Lower leg skin (tissue), 4 donors: ENCODE measurements around the gene RAF1. TPM values are rescaled to one million over a fixed set of nuclear protein-coding genes. Genes with fewer than 3 reads are reported as not detected.
"Not testable (repeated sequence)": the region's sequence is repeated elsewhere in the genome, so short reads cannot be mapped to it uniquely, and the experiment has no call there.

ENCODE experiments used
- DNase-seq, 2 donors: peaks; one replicate each; pipeline ENCODE4 v3.0.0-alpha.2; 2019; ENCODE audit warnings: low spot score in 2 of 2
- H3K4me3 ChIP-seq: fragments of 200-600 bp; sonication (generic); 2 replicates; pipeline ENCODE4 v1.5.1; 2017; ENCODE audit warnings: mild to moderate bottlenecking, low read depth; ENCODE audit not compliant: poor library complexity, severe bottlenecking
- POLR2A ChIP-seq, 2 donors: fragments of 450-650 bp; IDR thresholded peaks; one replicate each; pipeline ENCODE4 v1.6.1; 2016 to 2017; ENCODE audit warnings: antibody characterized with exemption in 2 of 2, mild to moderate bottlenecking in 1 of 2, moderate library complexity in 1 of 2
- WGBS, 2 donors: methylation state at CpG; one replicate each; pipeline ENCODE4 v1.1.5; 2018; 5-methylcytosine and 5-hydroxymethylcytosine counted together
- intact Hi-C: fragments of 100-400 bp; cut with DNase I; formaldehyde crosslinking; loops from one replicate; pipeline ENCODE4 v1.15.0; 2023; ENCODE audit warnings: low total_unique reads
- total RNA-seq, 4 donors: library from RNA; depleted of rRNA; stranded (reverse); fragments of >200 nt; gene quantifications; one replicate each; pipeline ENCODE4 v1.1.0, GENCODE V29; 2016
- TF ChIP-seq, protein P1 (sequence below), 3 donors: fragments of 450-650 bp; IDR thresholded peaks; one replicate each; pipeline ENCODE4 v1.5.1; 2016; ENCODE audit warnings: antibody characterized with exemption in 3 of 3, mild to moderate bottlenecking in 3 of 3, moderate library complexity in 2 of 3

Gene RAF1
- total RNA-seq, 4 donors from 2014 or later, result 126 to 140 (median 131) TPM

GRCh38 chr3:12638105-12638504 lies 25.8 kb downstream of the RAF1 start:
- no peak for DNase-seq

DNA sequence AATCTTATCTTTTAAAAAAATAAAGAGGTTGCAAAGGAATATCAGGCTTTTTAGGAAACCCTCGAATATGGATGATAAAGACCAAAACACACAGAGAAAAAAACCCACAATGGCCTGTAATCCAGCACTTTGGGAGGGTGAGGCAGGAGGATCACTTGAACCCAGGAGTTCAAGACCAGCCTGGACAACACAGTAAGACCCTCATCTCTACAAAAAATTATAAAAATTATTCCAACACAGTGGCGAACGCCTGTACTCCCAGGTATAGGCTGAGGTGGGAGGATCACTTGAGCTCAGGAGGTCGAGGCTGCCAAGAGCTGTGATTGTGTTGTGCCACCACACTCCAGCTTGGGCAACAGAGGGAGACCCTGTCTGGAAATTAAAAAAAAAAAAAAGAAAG lies 30.8 kb downstream of the RAF1 start:
- H3K4me3 ChIP-seq, result no peak overlapping the region
- no peak for DNase-seq
- WGBS, 2 donors, result 89 to 96% methylated on average over 4 of the region's 4 CpGs
- TF ChIP-seq, protein P1, sequence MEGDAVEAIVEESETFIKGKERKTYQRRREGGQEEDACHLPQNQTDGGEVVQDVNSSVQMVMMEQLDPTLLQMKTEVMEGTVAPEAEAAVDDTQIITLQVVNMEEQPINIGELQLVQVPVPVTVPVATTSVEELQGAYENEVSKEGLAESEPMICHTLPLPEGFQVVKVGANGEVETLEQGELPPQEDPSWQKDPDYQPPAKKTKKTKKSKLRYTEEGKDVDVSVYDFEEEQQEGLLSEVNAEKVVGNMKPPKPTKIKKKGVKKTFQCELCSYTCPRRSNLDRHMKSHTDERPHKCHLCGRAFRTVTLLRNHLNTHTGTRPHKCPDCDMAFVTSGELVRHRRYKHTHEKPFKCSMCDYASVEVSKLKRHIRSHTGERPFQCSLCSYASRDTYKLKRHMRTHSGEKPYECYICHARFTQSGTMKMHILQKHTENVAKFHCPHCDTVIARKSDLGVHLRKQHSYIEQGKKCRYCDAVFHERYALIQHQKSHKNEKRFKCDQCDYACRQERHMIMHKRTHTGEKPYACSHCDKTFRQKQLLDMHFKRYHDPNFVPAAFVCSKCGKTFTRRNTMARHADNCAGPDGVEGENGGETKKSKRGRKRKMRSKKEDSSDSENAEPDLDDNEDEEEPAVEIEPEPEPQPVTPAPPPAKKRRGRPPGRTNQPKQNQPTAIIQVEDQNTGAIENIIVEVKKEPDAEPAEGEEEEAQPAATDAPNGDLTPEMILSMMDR (IDR thresholded peaks at IDR 0.05), result no peak
- no peak for TF ChIP-seq POLR2A (IDR thresholded peaks at IDR 0.05)
- intact Hi-C loops, result no loop called here

More at GRCh38 chr3:12638105-12638504, 25.8 kb downstream of the RAF1 start:
- TF ChIP-seq, protein P1 (IDR thresholded peaks at IDR 0.05), result no peak
- no peak for TF ChIP-seq POLR2A (IDR thresholded peaks at IDR 0.05)
- intact Hi-C loops, result no loop called here
- WGBS, 2 donors, result 19 to 25% methylated on average over 1 of the region's 1 CpG
- no peak overlapping the region for H3K4me3 ChIP-seq

- no peak for DNase-seq
- intact Hi-C loops, result no loop called here
- H3K4me3 ChIP-seq, result no peak overlapping the region
- TF ChIP-seq, protein P1 (IDR thresholded peaks at IDR 0.05), result no peak
- no peak for TF ChIP-seq POLR2A (IDR thresholded peaks at IDR 0.05)
- 68 to 95% methylated on average over 2 of the region's 2 CpGs for WGBS, 2 donors
Observed at GRCh38 chr3:12632523-12632922, 31.4 kb downstream of the RAF1 start.

DNA sequence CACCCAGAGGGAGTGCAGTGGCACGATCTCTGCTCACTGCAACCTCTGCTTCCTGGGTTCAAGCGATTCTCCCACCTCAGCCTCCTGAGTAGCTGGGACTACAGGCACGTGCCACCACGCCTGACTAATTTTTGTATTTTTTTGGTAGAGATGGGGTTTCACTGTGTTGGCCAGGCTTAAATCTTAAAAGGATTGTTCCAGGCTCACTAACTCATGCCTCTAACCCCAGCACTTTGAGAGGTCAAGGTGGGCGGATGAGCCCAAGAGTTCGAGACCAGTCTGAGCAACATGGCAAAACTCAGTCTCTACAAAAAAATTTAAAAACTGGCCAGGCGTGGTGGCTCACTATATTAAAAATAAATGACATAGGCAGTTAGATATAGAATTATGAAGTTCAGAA lies 33.1 kb downstream of the RAF1 start:
- H3K4me3 ChIP-seq, DNase-seq, intact Hi-C loops: not testable (repeated sequence)
- WGBS, 2 donors, result 96 to 97% methylated on average over 7 of the region's 7 CpGs

GRCh38 chr3:12630292-12630691 lies 33.6 kb downstream of the RAF1 start:
- WGBS, 2 donors, result 86 to 89% methylated on average over 2 of the region's 2 CpGs
- intact Hi-C loops, result no loop called here
- TF ChIP-seq, protein P1 (IDR thresholded peaks at IDR 0.05), result no peak
- TF ChIP-seq POLR2A (IDR thresholded peaks at IDR 0.05), result no peak
- DNase-seq, result no peak
- H3K4me3 ChIP-seq, result no peak overlapping the region

DNA sequence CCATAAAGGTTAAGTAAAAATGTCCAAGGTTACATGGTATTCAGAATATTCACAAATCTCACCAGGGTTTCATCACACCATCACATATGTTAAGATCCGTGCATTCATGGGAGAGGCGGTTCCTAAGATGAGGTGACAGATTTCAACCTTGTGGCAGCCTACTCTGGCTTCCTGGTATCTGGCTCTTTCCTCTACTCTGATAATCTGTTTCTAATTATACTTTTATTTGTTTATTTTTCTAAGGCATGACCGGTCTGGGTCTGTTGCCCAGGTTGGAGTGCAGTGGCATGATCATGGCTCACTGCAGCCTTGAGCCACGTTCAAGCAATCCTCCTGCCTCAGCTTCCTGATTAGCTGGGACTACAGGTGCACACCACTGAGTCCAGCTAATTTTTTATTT lies 34.4 kb downstream of the RAF1 start:
- intact Hi-C loops, result no loop called here

More for the DNA sequence above, 34.4 kb downstream of the RAF1 start:
- DNase-seq, result no peak
- TF ChIP-seq, protein P1 (IDR thresholded peaks at IDR 0.05), result no peak
- TF ChIP-seq POLR2A (IDR thresholded peaks at IDR 0.05), result no peak
- H3K4me3 ChIP-seq, result no peak overlapping the region
- WGBS, 2 donors, result 38 to 45% methylated on average over 4 of the region's 4 CpGs
